ENCODE data around the gene TMEM54.

The TMEM54 gene, protein sequence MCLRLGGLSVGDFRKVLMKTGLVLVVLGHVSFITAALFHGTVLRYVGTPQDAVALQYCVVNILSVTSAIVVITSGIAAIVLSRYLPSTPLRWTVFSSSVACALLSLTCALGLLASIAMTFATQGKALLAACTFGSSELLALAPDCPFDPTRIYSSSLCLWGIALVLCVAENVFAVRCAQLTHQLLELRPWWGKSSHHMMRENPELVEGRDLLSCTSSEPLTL

DNA sequence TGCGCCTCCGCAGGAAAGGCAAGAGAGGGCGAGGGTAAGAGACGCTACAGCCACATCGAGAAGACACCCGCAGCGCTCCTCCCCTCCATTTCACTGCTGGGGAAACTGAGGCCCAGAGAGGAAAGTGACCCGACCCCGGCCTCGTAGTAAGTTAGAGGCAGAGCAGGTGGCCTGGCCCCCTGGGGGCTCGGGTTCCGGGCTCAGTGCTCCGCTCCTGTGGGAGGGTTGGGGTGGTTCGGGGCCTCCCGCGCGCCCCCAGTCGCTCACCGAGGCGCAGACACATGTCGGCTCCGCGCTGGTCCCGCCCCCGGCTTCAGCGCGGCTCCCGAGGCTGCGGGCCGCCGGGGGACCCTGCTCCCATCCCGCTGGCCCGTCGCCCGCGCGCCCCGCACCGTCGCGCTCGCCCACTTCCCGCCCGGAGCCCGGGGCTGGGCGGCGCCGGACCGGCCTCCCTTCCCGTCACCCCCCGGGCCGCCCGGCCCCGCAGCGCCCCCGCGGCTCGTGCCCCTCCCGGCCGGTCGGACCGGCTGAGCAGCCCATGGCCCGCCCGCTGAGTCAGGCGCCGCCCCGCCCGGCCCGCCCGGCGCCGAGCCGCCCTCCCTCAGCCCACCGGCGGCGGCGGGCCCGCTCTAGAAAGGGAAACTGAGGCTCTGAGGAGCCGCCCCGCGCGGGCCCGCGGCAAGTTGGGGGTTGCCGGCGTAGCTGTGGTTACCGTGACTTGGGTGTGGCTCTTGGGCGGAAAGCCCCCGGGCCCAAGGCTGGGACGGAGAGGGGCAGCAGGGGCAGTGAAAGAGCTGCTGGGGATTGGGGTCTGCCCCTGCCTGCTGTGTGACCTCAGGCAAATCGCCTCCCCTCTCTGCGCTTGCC is at the start of gene TMEM54:
Gene TMEM54, minus strand, starts transcription at position 434 of the 867 bp plus-strand sequence. Its CDS starts 151 bp downstream, at position 283.
- DNase-seq, result no peak

GRCh38 chr1:32949519-32949918 is 48.3 kb upstream of the TMEM54 start:
- DNase-seq, result no peak

GRCh38 chr1:32948905-32949304 is 47.7 kb upstream of the TMEM54 start:
- no peak for DNase-seq

- DNase-seq, result no peak
Measured at GRCh38 chr1:32948390-32948722, 47.2 kb upstream of the TMEM54 start.

- no peak for DNase-seq
Measured at GRCh38 chr1:32947669-32948389, 46.6 kb upstream of the TMEM54 start.

DNA sequence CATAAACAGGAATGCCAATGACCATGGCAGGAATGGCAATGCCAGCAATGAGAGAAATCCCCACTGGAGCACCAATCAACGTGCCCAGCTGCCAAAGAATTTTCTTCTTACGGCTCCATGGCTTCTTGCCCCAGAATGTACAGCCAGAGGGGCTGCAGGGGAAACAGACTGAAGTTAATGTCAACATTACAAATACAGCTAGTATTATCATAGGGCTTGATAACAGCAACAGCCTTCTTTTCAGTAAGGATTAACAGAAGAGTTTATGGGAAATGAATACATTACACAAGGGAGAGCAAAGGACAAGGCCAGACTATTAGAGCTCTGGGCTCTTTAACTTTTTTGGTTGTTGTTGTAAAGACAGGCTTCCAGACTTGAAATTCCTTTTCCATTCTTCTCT is 45.2 kb upstream of the TMEM54 start:
- DNase-seq, result no peak

- no peak for DNase-seq
Measured at GRCh38 chr1:32944180-32944579, 43.0 kb upstream of the TMEM54 start.

GRCh38 chr1:32939655-32940371 is 38.6 kb upstream of the TMEM54 start:
- DNase-seq, result no peak

DNA sequence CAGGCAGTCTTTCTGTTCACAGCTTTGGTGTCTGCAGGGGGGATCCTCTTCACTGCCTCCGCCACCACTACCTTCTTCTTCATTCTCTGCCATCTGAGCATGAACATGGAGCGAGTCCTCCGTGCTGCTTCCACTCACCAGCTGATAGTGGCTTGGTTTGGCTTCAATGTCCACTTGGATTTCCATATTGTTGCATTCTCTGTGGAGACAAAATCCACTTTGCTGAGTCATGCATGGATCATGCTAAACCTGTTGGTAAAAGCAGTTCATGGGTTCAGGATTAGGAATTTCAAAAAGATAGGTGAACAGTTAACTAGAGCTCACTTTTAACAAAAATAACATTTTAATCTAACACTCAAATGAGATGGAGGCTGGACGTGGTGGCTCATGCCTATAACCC is 35.9 kb upstream of the TMEM54 start:
- DNase-seq, result no peak

GRCh38 chr1:32934535-32934934 is 33.3 kb upstream of the TMEM54 start:
- no peak for DNase-seq

- no peak for DNase-seq
Measured at GRCh38 chr1:32933742-32934322, 32.6 kb upstream of the TMEM54 start.

DNA sequence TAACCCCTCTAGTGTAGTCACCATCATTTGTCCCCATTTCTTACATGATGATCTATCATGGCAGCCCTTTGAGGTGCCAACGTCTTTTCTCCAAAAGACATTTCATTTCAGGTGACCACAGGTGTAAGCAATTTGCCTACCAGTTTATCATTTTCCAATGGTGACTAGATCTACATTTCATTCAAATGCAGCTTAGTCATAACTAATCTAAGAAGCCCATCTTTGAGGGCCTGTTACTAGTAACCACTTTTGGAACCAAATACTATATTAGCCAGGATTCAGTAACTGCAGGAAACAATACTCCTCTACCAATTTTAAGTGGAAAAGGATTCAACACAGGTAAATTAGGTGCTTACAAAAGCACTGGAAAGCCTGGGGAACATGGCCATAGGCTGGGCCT is 30.6 kb upstream of the TMEM54 start:
- DNase-seq, result no peak

DNA sequence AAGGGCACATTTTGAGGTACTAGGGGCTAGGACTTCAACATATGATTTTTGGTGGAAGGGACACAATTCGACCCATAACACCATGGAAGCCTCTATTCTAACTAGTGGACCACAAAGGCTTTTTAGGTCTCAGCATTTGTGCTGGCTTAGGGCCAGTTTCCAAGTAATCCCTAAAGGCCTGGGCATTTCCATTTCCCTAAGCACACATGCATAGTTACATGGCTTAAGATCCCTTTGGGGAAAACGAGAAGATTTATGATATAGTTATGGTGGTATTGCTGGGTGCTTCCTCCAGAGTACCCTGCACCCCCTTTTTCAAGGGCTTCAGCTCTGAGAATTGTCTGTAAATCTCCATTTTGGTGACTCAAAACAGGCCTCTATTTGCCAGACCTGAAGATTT is 28.2 kb upstream of the TMEM54 start:
- no peak for DNase-seq

GRCh38 chr1:32928715-32929114 is 27.5 kb upstream of the TMEM54 start:
- DNase-seq, result no peak

- no peak for DNase-seq
Measured at GRCh38 chr1:32928285-32928684, 27.1 kb upstream of the TMEM54 start.

DNA sequence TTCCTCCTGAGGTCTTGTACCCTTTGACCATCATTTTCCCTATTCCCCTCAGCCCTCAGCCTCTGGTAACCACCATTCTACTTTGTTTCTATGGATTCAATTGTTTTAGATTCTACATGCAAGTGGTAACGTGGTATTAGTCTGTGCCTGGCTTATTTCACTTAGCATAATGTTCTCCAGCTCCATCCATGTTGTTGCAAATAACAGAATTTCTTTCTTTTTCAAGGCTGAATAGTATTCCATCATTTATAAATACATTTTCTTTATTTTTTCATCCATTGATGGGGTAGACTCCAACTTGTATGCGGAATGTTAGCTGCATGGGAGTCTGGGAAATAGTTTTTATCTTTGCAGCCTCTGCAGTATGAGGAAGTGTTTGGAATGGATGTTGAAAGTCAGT is 26.3 kb upstream of the TMEM54 start:
- no peak for DNase-seq

- DNase-seq, result no peak
Measured at GRCh38 chr1:32926562-32926961, 25.4 kb upstream of the TMEM54 start.

- no peak for DNase-seq
Measured at GRCh38 chr1:32925403-32926162, 24.4 kb upstream of the TMEM54 start.

DNA sequence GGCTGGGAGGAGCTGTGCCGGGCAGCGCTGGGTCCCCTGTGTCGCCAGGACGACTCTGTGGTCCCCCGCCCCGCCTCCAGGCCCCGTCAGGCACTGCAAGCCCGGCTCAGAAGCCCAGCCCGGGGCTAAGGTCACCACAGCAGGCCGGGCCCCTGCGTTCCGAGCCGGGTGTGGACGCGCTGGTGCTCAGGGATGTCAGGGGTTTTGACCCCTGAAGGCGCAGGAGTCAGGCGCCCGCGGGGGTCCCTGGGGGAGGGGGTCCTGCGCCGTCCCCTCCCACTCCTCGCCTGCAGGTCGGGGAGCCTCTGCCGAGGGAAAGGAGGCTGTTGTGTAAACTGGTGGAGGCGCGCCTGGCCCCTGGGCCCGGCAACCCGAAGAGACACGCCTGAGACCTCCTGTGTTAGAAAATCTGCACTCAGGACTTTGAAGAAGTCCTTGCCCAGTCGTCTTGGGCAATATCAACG is 23.7 kb upstream of the TMEM54 start:
- no peak for DNase-seq

GRCh38 chr1:32920833-32921232 is 19.6 kb upstream of the TMEM54 start:
- no peak for DNase-seq

DNA sequence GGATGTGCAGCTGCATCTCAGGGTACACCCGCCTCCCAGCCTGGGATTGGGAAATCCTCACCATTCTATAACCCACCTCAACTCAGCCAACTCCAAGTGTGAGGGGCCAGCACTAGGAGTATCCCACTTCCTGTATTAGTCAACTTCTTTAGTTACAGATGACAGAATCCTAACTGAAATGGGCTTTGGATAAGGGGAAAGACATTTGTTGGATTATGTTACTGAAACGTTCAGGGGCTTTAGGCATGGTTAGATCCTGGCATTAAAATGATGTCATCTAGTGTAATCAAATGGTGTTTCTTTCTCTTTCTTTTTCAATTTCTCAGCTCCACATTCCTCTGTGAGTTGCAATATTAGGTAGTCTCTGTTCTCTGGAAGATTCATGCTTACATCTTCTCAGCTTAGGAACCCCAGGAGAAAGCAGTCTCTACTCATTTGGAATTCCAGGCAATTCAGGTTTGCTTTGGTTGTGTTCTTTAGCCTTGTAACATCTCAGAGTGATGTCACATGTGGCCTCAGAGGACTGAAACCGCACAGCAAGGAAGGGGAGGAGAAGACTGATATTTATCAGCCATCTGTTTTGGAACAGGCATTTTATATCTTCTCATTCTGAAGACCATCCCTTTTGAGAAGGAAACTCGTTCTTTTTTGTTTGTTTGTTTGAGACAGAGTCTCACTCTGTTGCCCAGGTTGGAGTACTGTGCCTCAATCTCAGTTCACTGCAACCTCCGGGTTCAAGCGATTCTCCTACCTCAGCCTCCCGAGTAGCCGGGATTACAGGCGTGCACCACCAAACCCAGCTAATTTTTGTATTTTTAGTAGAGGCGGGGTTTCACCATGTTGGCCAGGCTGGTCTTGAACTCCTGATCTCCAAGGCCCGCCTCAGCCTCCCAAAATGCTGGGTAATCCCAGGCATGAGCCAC is 18.9 kb upstream of the TMEM54 start:
- no peak for DNase-seq

All from GOT3 (cell line).